Tibial nerve (tissue), 4 donors: ENCODE measurements around the gene EXO5. TPM values are rescaled to one million over a fixed set of nuclear protein-coding genes. Genes with fewer than 3 reads are reported as not detected.

Experiments used
- DNase-seq, 2 donors: peaks; one replicate each; pipeline ENCODE4 v3.0.0-alpha.2; 2019; ENCODE audit warnings: low spot score in 2 of 2
- H3K27ac ChIP-seq, 4 donors: fragments of 200-600 bp; sonication (generic) in 3 of 4; one replicate each; pipeline ENCODE4 v1.5.1; 2017 to 2019; ENCODE audit warnings: mild to moderate bottlenecking in 1 of 4
- H3K27me3 ChIP-seq, 2 donors: fragments of 200-600 bp; sonication (generic) in 1 of 2; one replicate each; pipeline versions ENCODE4 v1.5.1 to v1.6.0; 2017 to 2019
- H3K36me3 ChIP-seq, 3 donors: fragments of 200-600 bp; sonication (generic); one replicate each; pipeline ENCODE4 v1.5.1; 2018 to 2019
- H3K4me1 ChIP-seq, 4 donors: fragments of 200-600 bp; sonication (generic) in 3 of 4; one replicate each; pipeline ENCODE4 v1.5.1; 2017 to 2019
- H3K4me3 ChIP-seq, 4 donors: fragments of 200-600 bp; sonication (generic) in 3 of 4; one replicate each; pipeline ENCODE4 v1.5.1; 2017 to 2019; ENCODE audit warnings: mild to moderate bottlenecking in 1 of 4, moderate library complexity in 1 of 4
- H3K9me3 ChIP-seq, 4 donors: fragments of 200-600 bp; sonication (generic) in 3 of 4; one replicate each; pipeline ENCODE4 v1.5.1; 2017 to 2019
- CTCF ChIP-seq, 5 experiments: fragments of 200-600 bp in 3 of 5; fragments of 450-650 bp in 2 of 5; sonication (generic) in 3 of 5; IDR thresholded peaks; one replicate each; pipeline ENCODE4 v1.5.1; 2016 to 2019; ENCODE audit warnings: antibody characterized with exemption in 5 of 5, mild to moderate bottlenecking in 3 of 5, moderate library complexity in 2 of 5
- EP300 ChIP-seq, 2 donors: sonication (generic); formaldehyde crosslinking; IDR thresholded peaks; one replicate each; pipeline ENCODE4 v1.6.1; 2017; ENCODE audit warnings: antibody characterized with exemption in 2 of 2, mild to moderate bottlenecking in 1 of 2
- POLR2A ChIP-seq, 2 donors: fragments of 450-650 bp; IDR thresholded peaks; one replicate each; pipeline ENCODE4 v1.6.1; 2017; ENCODE audit warnings: antibody characterized with exemption in 2 of 2, mild to moderate bottlenecking in 2 of 2, moderate library complexity in 2 of 2
- WGBS, 2 donors: methylation state at CpG; one replicate each; pipeline ENCODE4 v1.1.5; 2018; 5-methylcytosine and 5-hydroxymethylcytosine counted together
- total RNA-seq, 4 donors: library from RNA; depleted of rRNA; stranded (reverse); fragments of >200 nt; gene quantifications; one replicate each; pipeline ENCODE4 v1.1.0, GENCODE V29; 2016

EXO5 gene
- total RNA-seq, 4 donors from 2014 or later = 2.0 to 6.5 (median 4.6) TPM

GRCh38 chr1:40476924-40477677 lies 31.5 kb upstream of the EXO5 start, which contains the start of gene ZFP69:
TSS of gene ZFP69 (plus strand) at chr1:40477290. CDS start at chr1:40479362, 2,072 bp downstream.
- no peaks in the 10 kb centered on the region for H3K27me3 ChIP-seq
- peaks cover 0 to 12% (median 5%) of the 10 kb centered on the region in 4 donors for H3K4me1 ChIP-seq
- 1% methylated on average over 26 to 64 of the region's 65 CpGs for WGBS, 2 donors
- no peak for TF ChIP-seq EP300 (IDR thresholded peaks at IDR 0.05)
- TF ChIP-seq CTCF (IDR thresholded peaks at IDR 0.05) = peak in 1 of 5 experiments; percentile 15
- TF ChIP-seq POLR2A (IDR thresholded peaks at IDR 0.05) = peak; percentile 27 to 37
- peaks cover 0 to 46% (median 12%) of the 10 kb centered on the region in 4 donors for H3K9me3 ChIP-seq
- peaks cover 0 to 29% (median 0%) of the 10 kb centered on the region in 3 donors for H3K36me3 ChIP-seq
- peak within 1 kb of the TSS; percentile 74 to 92 (median 88) for H3K4me3 ChIP-seq
- DNase-seq = peak; percentile 5 to 29
- peak within 1 kb of the TSS; percentile 51 to 81 (median 66) for H3K27ac ChIP-seq

- H3K27me3 ChIP-seq = no peaks in the 10 kb centered on the region
These were observed 30.9 kb upstream of the EXO5 start for GRCh38 chr1:40477678-40478053.

GRCh38 chr1:40478276-40478675 lies 30.3 kb upstream of the EXO5 start:
- Histone ChIP-seq H3K27me3 (no peaks in the 10 kb centered on the region), H3K9me3 (peaks cover 0 to 49% (median 12%) of the 10 kb centered on the region in 4 donors), H3K36me3 (peaks cover 0 to 41% (median 0%) of the 10 kb centered on the region in 3 donors), H3K27ac (no peak overlapping the region), H3K4me3 (peak overlapping the region in 3 of 4 donors; percentile 74 to 92 (median 86)), H3K4me1 (peaks cover 0 to 12% (median 5%) of the 10 kb centered on the region in 4 donors)
- WGBS, 2 donors = 25 to 30% methylated on average over 2 of the region's 2 CpGs
- DNase-seq = no peak
- TF ChIP-seq POLR2A (IDR thresholded peaks at IDR 0.05) = no peak
- no peak for TF ChIP-seq EP300 (IDR thresholded peaks at IDR 0.05)
- TF ChIP-seq CTCF (IDR thresholded peaks at IDR 0.05) = no peak

More at GRCh38 chr1:40477678-40478053, 30.9 kb upstream of the EXO5 start:
- Histone ChIP-seq H3K27ac (peak overlapping the region in 3 of 4 donors; percentile 64 to 81 (median 67)), H3K36me3 (peaks cover 0 to 35% (median 0%) of the 10 kb centered on the region in 3 donors), H3K9me3 (peaks cover 0 to 48% (median 12%) of the 10 kb centered on the region in 4 donors), H3K4me1 (peaks cover 0 to 12% (median 5%) of the 10 kb centered on the region in 4 donors), H3K4me3 (peak overlapping the region; percentile 74 to 92 (median 88))
- TF ChIP-seq CTCF (IDR thresholded peaks at IDR 0.05) (no peak), POLR2A (IDR thresholded peaks at IDR 0.05) (no peak), EP300 (IDR thresholded peaks at IDR 0.05) (no peak)
- peak in 1 of 2 donors; percentile 4 for DNase-seq
- WGBS, 2 donors = 2 to 3% methylated on average over 17 of the region's 17 CpGs

- peaks cover 0 to 12% (median 5%) of the 10 kb centered on the region in 4 donors for H3K4me1 ChIP-seq
- no peaks in the 10 kb centered on the region for H3K27me3 ChIP-seq
- no peak overlapping the region for H3K4me3 ChIP-seq
- H3K9me3 ChIP-seq = peaks cover 0 to 49% (median 12%) of the 10 kb centered on the region in 4 donors
- no peak for DNase-seq
- H3K36me3 ChIP-seq = peaks cover 0 to 50% (median 0%) of the 10 kb centered on the region in 3 donors
- TF ChIP-seq CTCF (IDR thresholded peaks at IDR 0.05) (no peak), EP300 (IDR thresholded peaks at IDR 0.05) (no peak), POLR2A (IDR thresholded peaks at IDR 0.05) (no peak)
- WGBS, 2 donors = 85 to 87% methylated on average over 4 of the region's 4 CpGs
- H3K27ac ChIP-seq = no peak overlapping the region
These were observed 29.4 kb upstream of the EXO5 start for GRCh38 chr1:40479156-40479555.
